H9 (cell line): ENCODE measurements around the gene CEP131. TPM values are rescaled to one million over a fixed set of nuclear protein-coding genes. Genes with fewer than 3 reads are reported as not detected.

Experiments used
- DNase-seq: peaks from one replicate; pipeline ENCODE4 v3.0.0-alpha.2; 2017
- H2AFZ ChIP-seq: one replicate; pipeline ENCODE4 v1.6.1; 2013; ENCODE audit warnings: mild to moderate bottlenecking, low read length, control low read depth, moderate library complexity
- H2AK5ac ChIP-seq: 2 replicates; pipeline ENCODE4 v1.6.1; 2013; ENCODE audit warnings: low read length, control low read depth, mixed read lengths; ENCODE audit not compliant: insufficient read length
- H2BK120ac ChIP-seq: one replicate; pipeline ENCODE4 v1.6.1; 2013; ENCODE audit warnings: low read depth, mild to moderate bottlenecking, low read length, control low read depth, inconsistent platforms; ENCODE audit not compliant: poor library complexity, severe bottlenecking
- H2BK12ac ChIP-seq: 2 replicates; pipeline ENCODE4 v1.6.1; 2013; ENCODE audit warnings: low read length, control low read depth, mixed read lengths, low read depth; ENCODE audit not compliant: insufficient read length
- H2BK15ac ChIP-seq: 2 replicates; pipeline ENCODE4 v1.6.1; 2013; ENCODE audit warnings: low read depth, low read length, control low read depth
- H2BK20ac ChIP-seq: one replicate; pipeline ENCODE4 v1.6.1; 2013; ENCODE audit warnings: low read depth, mild to moderate bottlenecking, low read length, control low read depth, inconsistent platforms; ENCODE audit not compliant: poor library complexity, severe bottlenecking
- H2BK5ac ChIP-seq: 2 replicates; pipeline ENCODE4 v1.6.1; 2013; ENCODE audit warnings: low read length, control low read depth, mixed read lengths; ENCODE audit not compliant: insufficient read length
- H3K14ac ChIP-seq: 2 replicates; pipeline ENCODE4 v1.6.1; 2013; ENCODE audit warnings: low read length, control low read depth; ENCODE audit not compliant: insufficient read depth
- H3K18ac ChIP-seq: 2 replicates; pipeline ENCODE4 v1.6.1; 2013; ENCODE audit warnings: low read depth, mild to moderate bottlenecking, mixed read lengths, low read length, control low read depth; ENCODE audit not compliant: insufficient read length
- H3K23ac ChIP-seq: 2 replicates; pipeline ENCODE4 v1.6.1; 2013; ENCODE audit warnings: low read length, control low read depth, mixed read lengths, low read depth; ENCODE audit not compliant: insufficient read length
- H3K23me2 ChIP-seq: 2 replicates; pipeline ENCODE4 v1.6.1; 2013; ENCODE audit warnings: low read depth, mild to moderate bottlenecking, mixed read lengths, low read length, control low read depth; ENCODE audit not compliant: insufficient read length, poor library complexity, severe bottlenecking
- H3K27ac ChIP-seq: 2 replicates; pipeline ENCODE4 v1.5.1; 2013; ENCODE audit warnings: low read length, control low read depth, mixed read lengths, low read depth; ENCODE audit not compliant: insufficient read length
- H3K27me3 ChIP-seq: 2 replicates; pipeline ENCODE4 v1.6.1; 2013; ENCODE audit warnings: low read length, control low read depth, inconsistent platforms; ENCODE audit not compliant: insufficient read depth
- H3K4ac ChIP-seq: 2 replicates; pipeline ENCODE4 v1.6.1; 2013; ENCODE audit warnings: low read depth, mild to moderate bottlenecking, control low read depth, inconsistent platforms, low read length, moderate library complexity
- H3K4me1 ChIP-seq: 2 replicates; pipeline ENCODE4 v1.6.1; 2013; ENCODE audit warnings: low read length, control low read depth, inconsistent platforms; ENCODE audit not compliant: insufficient read depth
- H3K4me2 ChIP-seq: 2 replicates; pipeline ENCODE4 v1.6.1; 2013; ENCODE audit warnings: low read length, control low read depth, mixed read lengths; ENCODE audit not compliant: insufficient read length, insufficient read depth
- H3K56ac ChIP-seq: 2 replicates; pipeline ENCODE4 v1.6.1; 2013; ENCODE audit warnings: low read depth, mild to moderate bottlenecking, mixed read lengths, low read length, control low read depth; ENCODE audit not compliant: insufficient read length
- H3K79me1 ChIP-seq: 2 replicates; pipeline ENCODE4 v1.6.1; 2013; ENCODE audit warnings: low read depth, mild to moderate bottlenecking, moderate library complexity, low read length, control low read depth, inconsistent platforms; ENCODE audit not compliant: insufficient read depth, poor library complexity, severe bottlenecking
- H3K79me2 ChIP-seq: 2 replicates; pipeline ENCODE4 v1.6.1; 2013; ENCODE audit warnings: low read length, control low read depth, inconsistent platforms; ENCODE audit not compliant: insufficient read depth
- H3K9ac ChIP-seq: 2 replicates; pipeline ENCODE4 v1.6.1; 2013; ENCODE audit warnings: low read length, control low read depth, mixed read lengths; ENCODE audit not compliant: insufficient read length; ENCODE audit errors: extremely low read depth
- H3K9me3 ChIP-seq: one replicate; pipeline ENCODE4 v1.6.1; 2013; ENCODE audit warnings: low read depth, low read length, inconsistent platforms; ENCODE audit not compliant: control insufficient read depth
- H3T11ph ChIP-seq: one replicate; pipeline ENCODE4 v1.6.1; 2013; ENCODE audit warnings: mild to moderate bottlenecking, low read length, control low read depth, inconsistent platforms
- H4K20me1 ChIP-seq: one replicate; pipeline ENCODE4 v1.6.1; 2013; ENCODE audit not compliant: control insufficient read depth, insufficient read length, insufficient read depth
- H4K5ac ChIP-seq: 2 replicates; pipeline ENCODE4 v1.6.1; 2013; ENCODE audit warnings: low read depth, mild to moderate bottlenecking, mixed read lengths, low read length, control low read depth; ENCODE audit not compliant: insufficient read length
- H4K8ac ChIP-seq: replicated peaks from 2 replicates; pipeline ENCODE4 v1.6.1; 2013; ENCODE audit warnings: low read length, control low read depth, mixed read lengths, low read depth; ENCODE audit not compliant: insufficient read length
- H4K91ac ChIP-seq: 2 replicates; pipeline ENCODE4 v1.6.1; 2013; ENCODE audit warnings: low read depth, mild to moderate bottlenecking, moderate library complexity, mixed read lengths, low read length, control low read depth; ENCODE audit not compliant: insufficient read length
- H3K27ac Mint-ChIP-seq, 3 experiments: 2 replicates in 2 of 3; 3 replicates in 1 of 3; pipeline ENCODE4 v1.8.0; 2020 to 2021; ENCODE audit warnings: mixed read lengths in 3 of 3, mild to moderate bottlenecking in 1 of 3, moderate library complexity in 1 of 3
- H3K27me3 Mint-ChIP-seq: 2 replicates; pipeline ENCODE4 v1.8.0; 2021; ENCODE audit warnings: low read depth, mild to moderate bottlenecking, moderate library complexity, mixed read lengths
- H3K36me3 Mint-ChIP-seq, 3 experiments: 2 replicates in 2 of 3; 3 replicates in 1 of 3; pipeline ENCODE4 v1.8.0; 2020 to 2021; ENCODE audit warnings: low read depth in 3 of 3, mixed read lengths in 3 of 3; ENCODE audit not compliant: insufficient read depth in 1 of 3
- H3K4me1 Mint-ChIP-seq, 2 experiments: 2 replicates each; pipeline ENCODE4 v1.8.0; 2020; ENCODE audit warnings: mixed read lengths in 2 of 2
- H3K4me3 Mint-ChIP-seq, 2 experiments: 2 replicates in 1 of 2; 3 replicates in 1 of 2; pipeline ENCODE4 v1.8.0; 2020 to 2021; ENCODE audit warnings: mild to moderate bottlenecking in 2 of 2, mixed read lengths in 2 of 2, moderate library complexity in 1 of 2
- H3K9me3 Mint-ChIP-seq, 2 experiments: 2 replicates in 1 of 2; 3 replicates in 1 of 2; pipeline ENCODE4 v1.8.0; 2020; ENCODE audit warnings: mild to moderate bottlenecking in 2 of 2, mixed read lengths in 2 of 2, moderate library complexity in 1 of 2
- WGBS: extraction: QIAGEN DNeasy Blood & Tissue Kit; methylation state at CpG from one replicate; pipeline ENCODE4 v1.1.7; 2013; ENCODE audit warnings: missing lambda C conversion rate, low lambda C conversion rate, mixed read lengths; ENCODE audit not compliant: insufficient read length; ENCODE audit errors: extremely low coverage; 5-methylcytosine and 5-hydroxymethylcytosine counted together
- total RNA-seq: library from RNA; stranded (reverse); gene quantifications from 2 replicates; pipeline ENCODE4 v1.2.1, GENCODE V29; 2021
- TF ChIP-seq, protein P1 (sequence below): fragments of 200-600 bp; sonication (generic); conservative IDR thresholded peaks from 3 replicates; pipeline ENCODE4 v1.8.0; 2021; ENCODE audit warnings: antibody characterized with exemption, mild to moderate bottlenecking

Gene CEP131
- total RNA-seq, 1 experiment from 2014 or later: 16.3 TPM

DNA sequence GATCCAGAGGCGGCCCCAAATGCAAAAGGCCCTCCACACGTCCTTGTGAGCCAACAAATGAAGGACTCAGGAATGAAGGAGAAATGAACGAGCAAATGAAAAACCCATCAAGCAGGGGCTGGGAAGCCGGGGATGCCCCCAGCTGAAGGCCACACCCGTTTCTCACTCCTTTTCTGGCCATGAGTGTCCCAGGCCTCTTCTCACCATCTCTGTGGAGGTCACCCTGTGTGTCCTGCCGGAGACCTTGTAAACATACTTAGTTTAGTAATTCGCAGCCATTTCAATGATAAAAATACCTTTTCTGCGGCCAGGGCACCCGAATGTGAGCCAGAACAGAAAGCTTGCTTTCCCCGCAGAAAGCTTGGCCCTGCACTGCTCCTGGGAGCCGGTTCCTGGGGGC lies 35.6 kb downstream of the CEP131 start:
- Mint-ChIP-seq H3K9me3 (no peaks in the 10 kb centered on the region), H3K4me3 (no peak overlapping the region), H3K27me3 (no peaks in the 10 kb centered on the region), H3K4me1 (peaks cover 2 to 4% of the 10 kb centered on the region in 2 experiments; a peak in 1 of 4 replicates), H3K36me3 (peaks cover 0 to 6% (median 4%) of the 10 kb centered on the region in 3 experiments; a peak in 4 of 7 replicates), H3K27ac (0 out of 7 replicates have a peak overlapping the region, but pooled peaks of 1 of the 3 experiments have one; percentile 23)
- Histone ChIP-seq H2BK120ac (no peak overlapping the region), H3K23me2 (no peaks in the 10 kb centered on the region), H3K79me1 (no peaks in the 10 kb centered on the region), H3K79me2 (no peaks in the 10 kb centered on the region), H2AFZ (no peak overlapping the region), H3K14ac (no peak overlapping the region), H3K18ac (no peak overlapping the region), H4K91ac (no peak overlapping the region), H3K9me3 (no peaks in the 10 kb centered on the region), H3K27me3 (no peaks in the 10 kb centered on the region), H2BK5ac (no peak overlapping the region), H3K27ac (no peak overlapping the region), H2BK15ac (no peak overlapping the region), H2BK20ac (no peak overlapping the region), H2AK5ac (no peak overlapping the region), H3K56ac (no peak overlapping the region), H4K20me1 (no peaks in the 10 kb centered on the region), H3K23ac (no peak overlapping the region), H3K4me2 (no peak overlapping the region), H3T11ph (no peak overlapping the region), H2BK12ac (no peak overlapping the region), H3K4me1 (no peaks in the 10 kb centered on the region), H4K5ac (no peak overlapping the region), H4K8ac (no peak overlapping the region), H3K4ac (no peak overlapping the region), H3K9ac (no peak overlapping the region)
- no CpG with 5 or more reads among the region's 11 CpGs for WGBS
- DNase-seq: no peak
- TF ChIP-seq, protein P1, sequence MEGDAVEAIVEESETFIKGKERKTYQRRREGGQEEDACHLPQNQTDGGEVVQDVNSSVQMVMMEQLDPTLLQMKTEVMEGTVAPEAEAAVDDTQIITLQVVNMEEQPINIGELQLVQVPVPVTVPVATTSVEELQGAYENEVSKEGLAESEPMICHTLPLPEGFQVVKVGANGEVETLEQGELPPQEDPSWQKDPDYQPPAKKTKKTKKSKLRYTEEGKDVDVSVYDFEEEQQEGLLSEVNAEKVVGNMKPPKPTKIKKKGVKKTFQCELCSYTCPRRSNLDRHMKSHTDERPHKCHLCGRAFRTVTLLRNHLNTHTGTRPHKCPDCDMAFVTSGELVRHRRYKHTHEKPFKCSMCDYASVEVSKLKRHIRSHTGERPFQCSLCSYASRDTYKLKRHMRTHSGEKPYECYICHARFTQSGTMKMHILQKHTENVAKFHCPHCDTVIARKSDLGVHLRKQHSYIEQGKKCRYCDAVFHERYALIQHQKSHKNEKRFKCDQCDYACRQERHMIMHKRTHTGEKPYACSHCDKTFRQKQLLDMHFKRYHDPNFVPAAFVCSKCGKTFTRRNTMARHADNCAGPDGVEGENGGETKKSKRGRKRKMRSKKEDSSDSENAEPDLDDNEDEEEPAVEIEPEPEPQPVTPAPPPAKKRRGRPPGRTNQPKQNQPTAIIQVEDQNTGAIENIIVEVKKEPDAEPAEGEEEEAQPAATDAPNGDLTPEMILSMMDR: no peak
